NB4 (cell line): ENCODE data around the gene NR1H2.

Source experiments
- POLR2A ChIP-seq: IDR thresholded peaks from 2 replicates; pipeline ENCODE4 v1.6.1; 2011; ENCODE audit warnings: mild to moderate bottlenecking; ENCODE audit not compliant: insufficient read length; ENCODE audit errors: extremely low read depth
- TF ChIP-seq, protein P1 (sequence below): IDR thresholded peaks from one replicate; pipeline ENCODE4 v1.5.1; 2012; ENCODE audit warnings: low read depth, low read length

DNA sequence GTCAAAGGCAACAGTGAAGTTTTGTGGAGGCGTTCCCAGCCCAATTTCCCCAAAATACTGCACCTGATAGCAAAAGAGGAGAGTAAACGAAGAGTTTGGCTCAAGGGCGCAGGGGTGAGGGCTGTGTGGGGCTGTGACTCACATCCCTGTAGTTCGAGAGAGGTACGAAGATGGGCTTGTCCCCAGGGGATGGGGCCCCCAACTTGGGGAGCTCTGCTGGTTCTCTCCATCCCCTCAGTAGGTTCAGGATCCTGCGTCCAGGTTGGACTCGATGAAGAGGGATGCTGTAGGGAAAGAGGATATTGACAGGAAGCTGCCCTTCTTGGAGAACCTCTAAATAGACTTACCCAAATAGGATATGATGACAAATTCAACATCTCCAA lies 14.2 kb upstream of the NR1H2 start:
- TF ChIP-seq POLR2A, result no peak
- TF ChIP-seq, protein P1, sequence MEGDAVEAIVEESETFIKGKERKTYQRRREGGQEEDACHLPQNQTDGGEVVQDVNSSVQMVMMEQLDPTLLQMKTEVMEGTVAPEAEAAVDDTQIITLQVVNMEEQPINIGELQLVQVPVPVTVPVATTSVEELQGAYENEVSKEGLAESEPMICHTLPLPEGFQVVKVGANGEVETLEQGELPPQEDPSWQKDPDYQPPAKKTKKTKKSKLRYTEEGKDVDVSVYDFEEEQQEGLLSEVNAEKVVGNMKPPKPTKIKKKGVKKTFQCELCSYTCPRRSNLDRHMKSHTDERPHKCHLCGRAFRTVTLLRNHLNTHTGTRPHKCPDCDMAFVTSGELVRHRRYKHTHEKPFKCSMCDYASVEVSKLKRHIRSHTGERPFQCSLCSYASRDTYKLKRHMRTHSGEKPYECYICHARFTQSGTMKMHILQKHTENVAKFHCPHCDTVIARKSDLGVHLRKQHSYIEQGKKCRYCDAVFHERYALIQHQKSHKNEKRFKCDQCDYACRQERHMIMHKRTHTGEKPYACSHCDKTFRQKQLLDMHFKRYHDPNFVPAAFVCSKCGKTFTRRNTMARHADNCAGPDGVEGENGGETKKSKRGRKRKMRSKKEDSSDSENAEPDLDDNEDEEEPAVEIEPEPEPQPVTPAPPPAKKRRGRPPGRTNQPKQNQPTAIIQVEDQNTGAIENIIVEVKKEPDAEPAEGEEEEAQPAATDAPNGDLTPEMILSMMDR, result no peak
